G401.6 (cell line): ENCODE data around the gene OR1I1.
A peak's percentile ranks its signal among the peaks of the same experiment; 100 is the strongest.

Experiments
- FAIRE-seq: peaks from 2 replicates; lab custom pipeline; 2012; peaks lifted over from hg19 to GRCh38; lab: Jason Lieb, UNC

The OR1I1 gene

GRCh38 chr19:15118789-15119494, 36.9 kb downstream of the OR1I1 start:
- no peak for FAIRE-seq

DNA sequence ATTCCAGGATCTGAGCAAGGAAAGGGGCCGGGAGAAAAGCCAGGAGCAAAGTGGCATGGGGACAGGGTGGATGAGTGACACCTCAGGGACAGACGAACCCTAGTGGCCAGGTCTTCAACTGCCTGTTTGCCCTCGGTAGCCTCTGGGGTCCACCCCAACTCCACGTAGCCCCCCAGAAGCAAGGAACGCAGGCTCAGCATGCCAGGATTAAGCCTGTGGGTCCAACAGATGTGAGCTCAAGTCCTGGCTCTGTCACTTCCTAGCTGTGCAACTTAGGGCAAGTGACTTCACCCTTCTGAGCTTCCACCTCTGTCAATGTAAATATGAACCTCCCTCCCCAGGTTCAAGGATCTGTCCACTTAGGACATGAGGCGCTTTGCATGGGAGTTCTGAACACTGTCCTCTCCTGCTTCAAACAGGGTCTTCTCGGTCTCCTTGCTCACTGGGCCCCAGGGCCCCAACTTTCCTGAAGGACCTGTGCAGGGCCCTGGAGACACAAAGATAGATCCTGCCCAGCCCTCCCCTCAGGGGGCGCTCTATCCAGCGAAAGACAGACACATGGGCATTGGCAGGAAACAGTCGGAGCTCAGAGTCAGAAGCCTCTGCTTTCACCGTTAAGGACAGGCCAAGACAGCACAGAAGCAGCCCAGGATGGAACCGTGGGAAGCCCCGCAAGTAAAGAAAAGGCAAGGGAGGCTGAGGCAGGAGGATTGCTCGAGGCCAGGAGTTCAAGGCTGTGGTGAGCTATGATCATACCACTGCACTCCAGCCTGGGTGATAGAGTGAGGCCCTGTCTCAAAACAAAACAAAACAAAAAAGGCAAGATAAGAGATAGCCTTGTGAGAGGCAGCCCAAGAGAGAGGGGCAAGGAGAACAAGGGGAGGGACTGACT, 38.4 kb downstream of the OR1I1 start:
- no peak for FAIRE-seq

DNA sequence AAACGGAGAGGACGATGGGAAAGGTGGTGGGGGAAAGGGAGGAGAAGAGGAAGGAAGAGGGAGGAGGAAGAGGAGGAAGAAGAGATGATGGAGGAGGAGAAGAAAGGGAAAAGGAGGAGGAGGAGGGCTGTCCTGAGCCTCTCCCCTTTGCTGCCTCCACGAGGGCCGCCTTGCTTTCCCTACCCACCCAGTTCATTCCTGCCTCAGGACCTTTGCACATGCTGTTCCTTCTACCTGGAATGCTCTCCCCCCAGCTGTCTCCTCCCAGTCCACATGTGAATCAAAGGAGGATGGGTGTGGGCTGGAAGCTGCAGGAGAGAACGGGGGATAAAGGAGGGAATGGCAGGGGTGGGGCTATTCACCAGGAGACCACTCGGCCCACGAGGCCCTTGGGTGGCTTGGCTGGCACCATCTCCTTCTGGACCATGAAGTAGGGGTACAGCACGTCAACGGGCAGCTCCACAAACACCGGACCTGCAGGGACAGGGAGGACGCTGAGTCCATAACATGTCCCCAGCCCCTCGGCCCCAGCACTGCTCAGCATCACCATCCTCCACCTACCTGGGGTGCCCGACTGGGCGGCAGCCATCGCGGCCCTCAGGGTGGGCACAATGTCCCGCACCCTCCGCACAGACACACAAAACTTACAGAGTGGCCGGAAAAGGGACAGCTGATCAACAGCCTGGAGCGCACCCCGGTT, 40.5 kb downstream of the OR1I1 start:
- no peak for FAIRE-seq

- no peak for FAIRE-seq
Measured at GRCh38 chr19:15123031-15123890, 41.2 kb downstream of the OR1I1 start.

DNA sequence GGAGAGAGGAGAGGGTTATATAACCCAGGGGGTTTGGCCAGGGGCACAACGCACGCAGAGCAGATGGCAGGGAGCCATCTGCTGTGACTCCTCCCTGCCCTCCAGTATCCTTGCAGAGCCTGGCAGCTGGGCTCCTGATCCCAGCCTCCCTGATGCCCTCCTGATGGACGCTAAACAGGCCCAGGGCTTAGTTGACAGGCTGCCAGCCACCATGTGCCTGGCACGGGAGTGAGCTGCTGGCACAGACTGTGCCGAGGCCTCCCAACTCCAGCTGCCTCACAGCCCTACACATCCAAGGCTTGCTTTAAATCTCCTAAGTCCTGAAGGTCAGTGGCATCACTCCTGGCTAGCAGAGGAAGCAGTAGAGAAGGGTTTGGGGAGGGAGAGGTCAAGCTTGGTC, 41.9 kb downstream of the OR1I1 start:
- FAIRE-seq, result no peak

DNA sequence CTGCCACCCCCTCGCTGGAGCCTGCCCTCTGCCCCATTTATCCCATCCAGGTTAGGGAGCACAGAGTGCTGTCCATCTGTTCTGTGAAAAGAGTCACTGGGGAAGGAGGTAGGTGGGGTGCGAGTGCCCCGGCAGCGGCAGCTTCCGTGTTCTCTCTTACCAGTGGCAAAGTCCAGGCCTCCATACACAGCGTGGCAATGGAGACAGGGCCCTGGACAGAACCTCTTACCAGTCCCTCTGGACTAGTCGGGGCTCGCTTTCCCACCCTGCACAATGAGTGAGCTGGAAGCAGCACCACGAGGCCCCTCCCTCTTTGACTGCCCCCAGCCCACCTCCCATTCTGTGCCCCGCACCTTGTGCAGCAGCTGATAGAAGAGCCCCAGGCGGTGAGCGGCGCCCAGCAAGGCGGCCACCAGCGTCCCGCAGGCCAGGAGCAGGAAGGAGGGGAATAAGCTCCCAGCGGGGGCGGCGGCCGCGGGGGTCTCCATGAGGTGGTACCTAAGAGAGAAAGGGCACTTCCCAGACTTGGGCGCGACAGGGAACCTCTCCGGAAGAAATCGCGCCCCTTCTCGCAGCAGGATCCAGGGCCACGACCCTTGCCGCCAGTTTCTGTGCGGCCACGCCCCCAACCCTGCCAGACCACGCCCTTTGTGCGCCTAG, 42.7 kb downstream of the OR1I1 start:
- no peak for FAIRE-seq

DNA sequence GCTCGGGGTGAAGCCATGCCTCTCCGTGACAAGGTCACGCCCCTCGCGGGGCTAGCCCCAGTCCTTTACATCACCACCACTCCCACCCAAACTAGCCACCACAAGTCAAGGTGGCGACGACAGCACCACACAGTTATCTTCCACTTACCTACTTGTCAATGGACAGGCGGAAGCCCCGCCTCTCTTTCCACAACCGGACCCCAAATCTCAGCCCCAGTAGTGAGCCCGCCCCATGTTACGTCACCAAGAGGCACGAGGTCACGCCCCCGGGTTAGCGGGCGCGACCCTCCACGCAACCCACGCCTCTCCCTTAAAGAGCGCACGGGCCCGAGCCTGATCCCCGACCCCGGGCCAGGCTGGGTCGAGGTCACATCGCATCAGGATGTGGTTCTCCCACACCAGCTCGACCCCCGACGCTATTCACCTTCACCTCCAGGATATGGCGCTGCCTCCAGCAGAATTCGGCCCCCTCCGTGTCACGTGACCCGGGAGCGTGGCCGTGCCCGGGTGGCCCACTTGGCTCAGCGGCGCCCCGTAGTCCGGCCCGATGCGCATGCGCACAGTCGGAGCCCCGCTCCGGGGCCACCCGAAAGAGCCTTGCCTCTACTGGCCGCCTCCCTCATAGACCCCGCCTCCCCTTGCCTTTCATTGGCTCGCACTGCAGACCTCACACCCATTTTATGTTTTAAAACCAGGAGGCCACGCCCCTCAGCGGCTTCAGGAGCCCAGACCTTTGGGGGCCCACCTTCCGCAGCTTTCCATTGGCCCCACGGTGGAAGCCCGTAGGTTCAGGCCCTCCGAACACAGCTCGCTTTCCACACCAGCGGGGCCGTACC, 43.4 kb downstream of the OR1I1 start:
- FAIRE-seq, result peak; percentile 98

DNA sequence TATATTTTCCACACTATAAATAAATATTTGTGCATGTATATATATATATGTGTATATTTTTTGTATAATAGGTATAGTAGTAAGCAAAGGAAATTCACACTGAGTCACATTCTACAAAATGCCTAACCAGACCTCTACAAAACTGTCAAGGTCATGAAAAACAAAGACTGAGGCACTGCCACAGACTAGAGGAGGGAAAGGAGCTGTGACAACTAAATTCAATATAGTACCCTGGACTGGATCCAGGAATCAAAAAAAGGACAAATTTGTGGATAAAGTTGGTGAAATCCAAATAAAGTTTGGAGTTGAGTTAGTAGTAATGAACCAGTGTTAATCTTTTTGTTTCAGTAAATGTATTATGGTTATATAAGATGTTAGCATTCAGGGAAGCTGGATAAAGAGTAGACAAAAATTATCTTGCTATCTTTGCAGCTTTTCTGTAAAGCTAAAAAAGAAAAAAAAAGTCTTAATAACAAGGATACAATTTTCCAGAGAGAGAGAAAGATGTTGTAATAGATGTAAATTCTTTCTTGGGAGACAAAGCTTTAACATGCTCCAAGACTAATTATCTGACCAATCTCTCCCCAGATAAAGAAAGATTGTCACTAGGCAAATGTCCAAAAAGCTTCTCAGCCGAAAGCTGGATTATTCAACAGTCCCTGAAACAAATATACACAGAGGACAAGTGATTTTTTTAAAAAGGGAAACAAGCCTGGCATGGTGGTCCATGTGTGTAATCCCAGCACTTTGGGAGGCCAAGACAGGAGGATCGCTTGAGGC, 44.3 kb downstream of the OR1I1 start:
- FAIRE-seq, result peak; percentile 34

- no peak for FAIRE-seq
Measured at GRCh38 chr19:15128162-15128770, 46.3 kb downstream of the OR1I1 start.

DNA sequence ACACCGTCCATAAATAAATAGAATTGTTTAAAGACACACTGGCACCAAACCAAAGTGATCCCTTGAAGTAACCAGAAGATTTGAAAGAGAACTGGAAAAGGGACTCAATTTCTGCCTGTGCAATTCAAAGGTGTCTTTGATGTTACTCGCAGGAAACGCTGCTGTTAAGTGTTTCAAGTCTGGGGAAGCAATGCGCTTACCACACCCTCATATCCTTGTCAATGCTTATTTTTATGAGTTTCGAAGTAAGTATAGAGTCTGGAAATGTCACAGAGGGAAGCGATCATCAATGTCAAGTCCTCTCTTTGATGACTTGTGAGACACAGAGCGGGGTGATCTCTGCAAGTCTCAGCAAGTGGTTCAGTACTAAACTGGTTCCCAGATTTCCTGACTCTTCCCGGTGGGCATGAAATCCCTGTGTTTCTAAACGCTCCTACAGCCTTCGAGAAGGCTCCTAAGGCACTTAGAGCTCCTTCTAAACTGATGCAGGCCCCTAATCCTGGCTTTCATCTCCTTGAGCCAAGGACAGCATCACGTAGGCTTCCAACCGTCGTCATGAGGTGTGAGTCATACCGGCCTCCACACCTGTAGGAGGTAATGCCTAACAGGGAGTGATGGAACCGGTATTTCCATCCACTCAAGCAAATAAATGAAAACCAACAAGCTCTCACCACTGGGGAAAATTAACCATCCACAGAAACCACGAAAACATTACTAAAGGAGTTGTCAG, 48.0 kb downstream of the OR1I1 start:
- no peak for FAIRE-seq

- no peak for FAIRE-seq
Measured at GRCh38 chr19:15136234-15136954, 54.4 kb downstream of the OR1I1 start.

- no peak for FAIRE-seq
Measured at GRCh38 chr19:15137777-15138176, 55.8 kb downstream of the OR1I1 start.

- no peak for FAIRE-seq
Measured at GRCh38 chr19:15138427-15138826, 56.4 kb downstream of the OR1I1 start.

GRCh38 chr19:15141143-15141542, 59.1 kb downstream of the OR1I1 start:
- no peak for FAIRE-seq

GRCh38 chr19:15142313-15142712, 60.3 kb downstream of the OR1I1 start:
- no peak for FAIRE-seq
